B cell (primary cell): Measurements from ENCODE around the gene LEMD1. TPM values are rescaled to one million over a fixed set of nuclear protein-coding genes. Genes with fewer than 3 reads are reported as not detected.

Experiments used
- ATAC-seq: fragments of 200-7000 bp; cut with Tn5 transposase; one replicate; pipeline ENCODE4 v1.10.0; 2021; ENCODE audit warnings: low read depth, mild to moderate bottlenecking, moderate number of reproducible peaks, moderate library complexity
- CTCF ChIA-PET: fragments of 350-600 bp; sonication (Branson Sonifier 250); formaldehyde crosslinking; loops from one replicate; lab custom pipeline; 2021; ENCODE audit warnings: antibody characterized with exemption, inconsistent platforms; lab: Charles Lee
- POLR2A ChIA-PET: fragments of 350-600 bp; sonication (Branson Sonifier 250); formaldehyde crosslinking; loops from one replicate; lab custom pipeline; 2021; ENCODE audit warnings: antibody characterized with exemption; lab: Charles Lee
- DNase-seq: peaks from one replicate; pipeline ENCODE4 v3.0.0; 2013
- H2AFZ ChIP-seq: 2 replicates; pipeline ENCODE4 v1.6.1; 2012; ENCODE audit warnings: mild to moderate bottlenecking, low read depth, low read length; ENCODE audit not compliant: insufficient read depth, poor library complexity, severe bottlenecking
- H3K27ac ChIP-seq, 2 donors: 1 replicate in 1 of 2; 2 replicates in 1 of 2; pipeline ENCODE4 v1.5.1; 2012 to 2013; ENCODE audit warnings: low read length in 2 of 2, mild to moderate bottlenecking in 2 of 2, moderate library complexity in 1 of 2
- H3K27me3 ChIP-seq, 4 experiments: fragments of 200-600 bp in 1 of 4; sonication (generic) in 1 of 4; replicated peaks in 1 of 4; 1 replicate in 2 of 4; 2 replicates in 2 of 4; pipeline versions ENCODE4 v1.6.1 to v1.7.0; 2013 to 2016; ENCODE audit warnings: low read length in 3 of 4, mild to moderate bottlenecking in 2 of 4, mixed read lengths in 1 of 4, moderate library complexity in 1 of 4; ENCODE audit not compliant: insufficient read depth in 4 of 4, control insufficient read depth in 3 of 4; ENCODE audit errors: control extremely low read depth in 1 of 4
- H3K36me3 ChIP-seq, 2 experiments: replicated peaks in 1 of 2; 1 replicate in 1 of 2; 2 replicates in 1 of 2; pipeline versions ENCODE4 v1.6.1 to v1.7.1; 2013; ENCODE audit warnings: low read length in 1 of 2; ENCODE audit not compliant: insufficient read depth in 2 of 2, control insufficient read depth in 1 of 2; ENCODE audit errors: control extremely low read depth in 1 of 2, extremely low read depth in 1 of 2
- H3K4me1 ChIP-seq, 2 donors: fragments of 200-600 bp in 1 of 2; sonication (generic) in 1 of 2; 1 replicate in 1 of 2; 2 replicates in 1 of 2; pipeline versions ENCODE4 v1.5.1 to v1.6.1; 2013 to 2017; ENCODE audit warnings: low read length in 2 of 2; ENCODE audit not compliant: control insufficient read depth in 2 of 2, insufficient read depth in 2 of 2
- H3K4me2 ChIP-seq: replicated peaks from 2 replicates; pipeline ENCODE3; 2012; ENCODE audit warnings: mild to moderate bottlenecking, low read depth, low read length; ENCODE audit not compliant: poor library complexity, severe bottlenecking
- H3K4me3 ChIP-seq, 5 experiments: fragments of 200-600 bp in 1 of 5; sonication (generic) in 1 of 5; 1 replicate in 3 of 5; 2 replicates in 2 of 5; pipeline versions ENCODE4 v1.5.1 to v1.7.0; 2011 to 2016; ENCODE audit warnings: low read length in 4 of 5, mild to moderate bottlenecking in 4 of 5, low read depth in 2 of 5, control low read depth in 1 of 5, moderate library complexity in 1 of 5; ENCODE audit not compliant: insufficient read depth in 1 of 5; ENCODE audit errors: control extremely low read depth in 1 of 5, extremely low read depth in 1 of 5
- H3K79me2 ChIP-seq: fragments of 200-600 bp; sonication (generic); one replicate; pipeline ENCODE4 v1.6.0; 2016; ENCODE audit warnings: low read length; ENCODE audit not compliant: control insufficient read depth, insufficient read depth
- H3K9ac ChIP-seq: fragments of 200-600 bp; sonication (generic); 2 replicates; pipeline ENCODE4 v1.6.1; 2017; ENCODE audit warnings: mild to moderate bottlenecking, low read length, moderate library complexity
- H3K9me3 ChIP-seq, 3 donors: one replicate each; pipeline versions ENCODE4 v1.6.1 to v1.7.1; 2013; ENCODE audit warnings: low read length in 2 of 3; ENCODE audit not compliant: control insufficient read depth in 2 of 3, insufficient read depth in 1 of 3; ENCODE audit errors: control extremely low read depth in 1 of 3
- H4K20me1 ChIP-seq: 2 replicates; pipeline ENCODE4 v1.6.0; 2012; ENCODE audit warnings: mild to moderate bottlenecking, low read length; ENCODE audit not compliant: insufficient read depth, control insufficient read depth, poor library complexity, severe bottlenecking
- H3K27ac Mint-ChIP-seq: one replicate; pipeline ENCODE4 v1.8.0; 2021; ENCODE audit warnings: mixed read lengths
- H3K27me3 Mint-ChIP-seq: one replicate; pipeline ENCODE4 v1.8.0; 2021; ENCODE audit warnings: mixed read lengths
- H3K4me1 Mint-ChIP-seq: one replicate; pipeline ENCODE4 v1.8.0; 2021; ENCODE audit warnings: mixed read lengths
- H3K4me3 Mint-ChIP-seq: one replicate; pipeline ENCODE4 v1.8.0; 2021; ENCODE audit warnings: mixed read lengths
- H3K9me3 Mint-ChIP-seq: one replicate; pipeline ENCODE4 v1.8.0; 2022; ENCODE audit warnings: mixed read lengths; ENCODE audit not compliant: insufficient read depth
- CTCF ChIP-seq: fragments of 200-600 bp; IDR thresholded peaks from one replicate; pipeline ENCODE4 v1.8.0; 2022; ENCODE audit warnings: antibody characterized with exemption, mild to moderate bottlenecking
- EZH2 ChIP-seq: IDR thresholded peaks from 2 replicates; pipeline ENCODE4 v1.6.1; 2012; ENCODE audit warnings: borderline replicate concordance, low read depth, mild to moderate bottlenecking, moderate library complexity, low read length; ENCODE audit not compliant: insufficient read depth, poor library complexity, severe bottlenecking
- WGBS: methylation state at CpG from one replicate; pipeline ENCODE4 v1.1.5; 2013; ENCODE audit warnings: missing lambda C conversion rate; ENCODE audit not compliant: insufficient coverage; 5-methylcytosine and 5-hydroxymethylcytosine counted together
- intact Hi-C: fragments of 100-400 bp; cut with micrococcal nuclease; formaldehyde crosslinking; loops from one replicate; pipeline ENCODE4 v1.10.0; 2022
- polyA plus RNA-seq: library from polyadenylated mRNA; depleted of rRNA; stranded (reverse); fragments of >200 nt; gene quantifications from 2 replicates; pipeline ENCODE4 v1.2.3, GENCODE V29; 2012
- small RNA-seq: library from RNA; depleted of rRNA; stranded (forward); fragments of <200 nt; gene quantifications from one replicate; pipeline ENCODE3, GENCODE V24; 2012; ENCODE audit warnings: low replicate concordance, low read depth; ENCODE audit not compliant: insufficient read length
- total RNA-seq, 2 donors: library from RNA; stranded (reverse); fragments of 120-200 nt in 1 of 2; gene quantifications; 1 replicate in 1 of 2; 2 replicates in 1 of 2; pipeline versions ENCODE4 v1.2.3 to v1.2.4, GENCODE V29; 2013 to 2022

The LEMD1 gene
- total and polyA plus RNA-seq, 2 donors (not counting 1 experiment from before 2014, with no cell fraction given) = 0.57 TPM; not detected in 1

DNA sequence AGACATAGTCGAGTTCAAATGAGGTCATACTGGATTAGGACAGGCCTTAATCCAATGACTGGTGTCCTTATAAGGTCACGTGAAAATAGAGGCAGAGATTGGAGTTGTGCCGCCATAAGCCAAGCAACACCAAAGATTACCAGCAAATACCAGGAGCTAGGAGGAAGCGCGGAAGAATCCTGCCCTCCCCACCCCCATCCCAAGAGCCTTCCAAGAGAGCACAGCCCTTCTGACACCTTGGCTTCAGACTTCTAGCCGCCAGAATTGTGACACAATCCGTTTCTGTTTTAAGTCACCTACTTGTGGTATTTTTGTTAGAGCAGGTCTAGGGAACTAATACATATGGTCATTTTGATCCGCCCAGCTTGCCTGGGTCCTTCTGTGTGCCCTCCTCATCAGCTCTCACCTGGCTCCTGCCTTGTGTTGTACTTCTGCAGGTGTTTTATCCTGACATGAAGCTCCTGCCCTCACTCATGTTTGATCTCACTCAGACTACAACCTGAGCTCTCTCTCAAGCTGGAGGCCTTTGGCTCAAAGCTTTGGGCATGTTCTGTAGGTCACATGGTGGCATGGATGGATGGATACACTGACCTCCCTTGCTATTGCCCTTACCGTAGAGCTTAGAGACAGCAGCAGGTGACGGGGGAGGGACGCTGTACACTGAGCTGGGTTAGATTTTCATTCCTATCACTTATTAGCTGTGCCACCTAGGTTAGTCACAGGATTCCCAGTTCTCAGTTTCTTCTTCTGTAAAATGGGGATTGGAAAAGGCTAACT lies 89.7 kb downstream of the LEMD1 start:
- Histone ChIP-seq H3K27ac (no peak overlapping the region), H3K4me2 (no peak overlapping the region), H3K9ac (no peak overlapping the region), H3K4me1 (peaks cover 0 to 4% of the 10 kb centered on the region in 2 donors), H3K9me3 (no peaks in the 10 kb centered on the region), H4K20me1 (no peaks in the 10 kb centered on the region), H3K4me3 (no peak overlapping the region), H3K79me2 (no peaks in the 10 kb centered on the region), H3K36me3 (no peaks in the 10 kb centered on the region), H3K27me3 (peaks cover 0 to 3% (median 1%) of the 10 kb centered on the region in 4 experiments), H2AFZ (no peak overlapping the region)
- DNase-seq (no peak), ATAC-seq (no peak)
- Mint-ChIP-seq H3K9me3 (no peaks in the 10 kb centered on the region), H3K27me3 (peaks cover 8% of the 10 kb centered on the region), H3K4me3 (no peak overlapping the region), H3K4me1 (peaks cover 5% of the 10 kb centered on the region), H3K27ac (no peak overlapping the region)
- WGBS = 75% methylated on average over 4 of the region's 11 CpGs
- TF ChIP-seq CTCF (no peak), EZH2 (no peak)
- CTCF ChIA-PET = interaction anchor here (0.6 to 32.7 kb wide), 12 partner anchors 7 to 327 kb away, joined by 3 to 2421 read pairs (median 6); partner anchors contain the start of genes KLHDC8A and NUAK2
- POLR2A ChIA-PET = interaction anchor here (1.2 kb wide), 1 partner anchor 61 kb away, joined by 4 read pairs; no protein-coding TSS in a partner anchor
- intact Hi-C loops = no loop called here

Small RNA genes lying within 50 kb of the gene (small RNA-seq; reads per million reads assigned to genes)
- gene MIR135B (not detected), gene SNRPGP10 (not detected)

Other genes starting within 250 kb of the LEMD1 start
- gene DSTYK, start 210.4 kb downstream of the LEMD1 start, total RNA-seq = 15.2 and 15.7 TPM in 2 replicates
- gene DSTYK, start 210.4 kb downstream of the LEMD1 start, polyA plus RNA-seq = 3.6 and 4.6 TPM in 2 replicates
- 3.3 and 4.0 TPM in 2 replicates for gene TMCC2, start 194.1 kb downstream of the LEMD1 start, total RNA-seq
- gene TMCC2, start 194.1 kb downstream of the LEMD1 start, polyA plus RNA-seq = 1.8 and 2.0 TPM in 2 replicates
- gene NUAK2, start 100.3 kb downstream of the LEMD1 start, total RNA-seq = 102 and 105 TPM in 2 replicates
- 19.0 and 37.9 TPM in 2 replicates for gene NUAK2, start 100.3 kb downstream of the LEMD1 start, polyA plus RNA-seq
- gene KLHDC8A, start 65.1 kb downstream of the LEMD1 start, total RNA-seq = 0.39 TPM in 1 of 2 replicates, not detected in the other
- gene KLHDC8A, start 65.1 kb downstream of the LEMD1 start, polyA plus RNA-seq = 0.56 and 0.60 TPM in 2 replicates
- 0.12 TPM in 1 of 2 replicates, not detected in the other for gene BLACAT1, start 34.0 kb upstream of the LEMD1 start, total RNA-seq
- gene BLACAT1, start 34.0 kb upstream of the LEMD1 start, polyA plus RNA-seq = 0.03 TPM in 1 of 2 replicates, not detected in the other
- 3.7 and 4.7 TPM in 2 replicates for gene CDK18, start 82.6 kb upstream of the LEMD1 start, total RNA-seq
- 3.8 and 4.4 TPM in 2 replicates for gene CDK18, start 82.6 kb upstream of the LEMD1 start, polyA plus RNA-seq
- 143 and 151 TPM in 2 replicates for gene ELK4, start 210.0 kb upstream of the LEMD1 start, total RNA-seq
- gene ELK4, start 210.0 kb upstream of the LEMD1 start, polyA plus RNA-seq = 11.0 and 13.9 TPM in 2 replicates